ENCODE data around the gene MAP2K4.

Gene MAP2K4

DNA sequence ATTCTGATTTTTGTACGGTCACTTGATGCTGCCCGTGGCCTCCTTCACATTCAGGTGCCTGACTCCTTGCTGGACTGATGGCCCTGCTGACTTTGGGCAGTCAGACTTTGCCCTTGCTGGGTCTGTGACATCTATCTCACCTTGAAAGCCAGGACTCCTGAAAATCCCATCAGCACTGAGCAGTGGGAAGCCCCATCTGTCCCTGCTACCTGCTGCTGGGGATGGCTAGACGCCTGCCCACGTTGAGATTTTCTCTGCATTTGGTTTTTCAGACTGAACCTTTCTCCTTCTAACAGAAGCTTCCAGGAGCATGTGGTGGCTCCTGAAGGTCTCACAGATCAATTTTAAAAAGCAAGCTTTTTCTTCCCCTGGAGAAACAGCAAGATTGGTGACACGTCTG is 13.2 kb upstream of the MAP2K4 start:
- no peak for DNase-seq
- Mint-ChIP-seq H3K27ac (no peak overlapping the region), H3K4me1 (no peaks in the 10 kb centered on the region), H3K36me3 (no peaks in the 10 kb centered on the region), H3K27me3 (peaks cover 10 to 14% of the 10 kb centered on the region in 2 donors), H3K4me3 (no peak overlapping the region), H3K9me3 (no peaks in the 10 kb centered on the region)
- no peak for ATAC-seq (replicated peaks)

DNA sequence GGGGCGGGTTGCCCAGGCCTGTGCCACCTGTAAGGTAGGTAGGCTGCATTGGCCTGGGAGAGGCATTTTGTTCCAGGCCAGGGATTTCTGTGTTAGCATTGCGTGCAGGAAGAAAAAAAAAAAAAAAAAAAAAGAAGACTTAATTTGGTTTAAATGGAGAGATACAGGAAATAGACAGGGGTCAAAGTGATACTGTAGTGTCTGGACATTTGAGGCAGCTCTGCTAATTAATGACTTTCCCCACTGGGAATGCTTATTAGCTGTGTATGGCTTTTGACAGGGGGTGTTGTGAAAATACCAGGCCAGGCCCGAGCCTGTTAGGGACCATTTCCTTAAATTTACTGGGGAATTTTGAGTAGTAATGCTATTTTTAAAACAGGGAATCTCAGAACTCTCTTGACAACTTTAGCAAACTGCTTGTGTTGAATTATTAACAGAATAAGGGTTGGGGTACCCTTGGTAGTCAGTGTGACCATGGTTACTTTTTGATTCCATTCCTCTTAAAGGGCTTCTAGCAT is 1.0 kb downstream of the MAP2K4 start:
- no peak for DNase-seq
- peaks cover 20 to 43% of the 10 kb centered on the region in 2 donors for H3K4me1 Mint-ChIP-seq

DNA sequence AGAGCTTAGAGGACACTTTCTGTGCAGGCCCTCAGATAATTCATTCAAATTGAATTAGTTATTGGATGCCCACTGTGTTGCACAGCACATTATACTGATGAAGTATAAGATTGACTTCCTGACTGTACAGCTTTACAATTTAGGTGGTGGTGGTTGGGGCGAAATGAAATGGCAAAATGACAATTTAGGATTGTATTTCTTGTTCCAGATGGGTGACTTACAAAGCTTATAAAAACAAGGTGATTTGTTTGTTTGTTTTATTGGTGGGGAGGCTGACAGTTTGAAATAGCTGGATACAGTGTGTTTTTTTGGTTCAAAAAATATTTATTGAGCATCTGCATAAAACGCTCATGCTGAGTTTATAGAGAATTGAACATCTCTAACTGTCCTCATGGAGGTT is 1.6 kb downstream of the MAP2K4 start:
- Mint-ChIP-seq H3K36me3 (peaks cover 2 to 5% of the 10 kb centered on the region in 2 donors), H3K4me1 (peaks cover 24 to 47% of the 10 kb centered on the region in 2 donors), H3K9me3 (no peaks in the 10 kb centered on the region), H3K27ac (no peak overlapping the region), H3K27me3 (peaks cover 0 to 4% of the 10 kb centered on the region in 2 donors), H3K4me3 (no peak overlapping the region)
- ATAC-seq (replicated peaks), result no peak
- no peak for DNase-seq

More for the DNA sequence above, 1.0 kb downstream of the MAP2K4 start:
- Mint-ChIP-seq H3K4me3 (peak overlapping the region; percentile 70 to 77), H3K27me3 (peaks cover 0 to 4% of the 10 kb centered on the region in 2 donors), H3K27ac (peak overlapping the region; percentile 75), H3K9me3 (no peaks in the 10 kb centered on the region), H3K36me3 (no peaks in the 10 kb centered on the region)
- ATAC-seq (replicated peaks), result no peak

DNA sequence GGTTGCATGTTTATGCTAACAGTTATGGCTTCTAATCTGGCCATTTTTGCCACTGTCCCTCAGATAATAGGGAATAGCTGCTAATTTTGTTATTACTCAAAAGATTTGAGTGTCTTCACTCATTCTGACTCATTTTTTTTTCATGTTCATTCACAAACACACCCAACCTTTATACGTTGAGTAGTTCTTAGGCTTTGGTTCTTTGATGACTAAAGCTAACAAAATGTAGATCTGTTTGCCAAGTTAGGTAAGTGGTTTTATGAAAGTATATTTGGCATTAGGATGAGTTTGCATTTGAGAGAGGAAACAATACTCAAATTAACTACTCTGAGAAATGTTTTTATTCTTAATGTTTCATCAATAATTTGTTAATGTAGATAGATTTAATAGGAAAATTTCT is 3.6 kb downstream of the MAP2K4 start:
- Mint-ChIP-seq H3K4me1 (peaks cover 30 to 64% of the 10 kb centered on the region in 2 donors), H3K27ac (no peak overlapping the region), H3K36me3 (peaks cover 5 to 9% of the 10 kb centered on the region in 2 donors), H3K27me3 (peaks cover 0 to 4% of the 10 kb centered on the region in 2 donors), H3K9me3 (no peaks in the 10 kb centered on the region), H3K4me3 (no peak overlapping the region)
- ATAC-seq (replicated peaks), result no peak
- no peak for DNase-seq

DNA sequence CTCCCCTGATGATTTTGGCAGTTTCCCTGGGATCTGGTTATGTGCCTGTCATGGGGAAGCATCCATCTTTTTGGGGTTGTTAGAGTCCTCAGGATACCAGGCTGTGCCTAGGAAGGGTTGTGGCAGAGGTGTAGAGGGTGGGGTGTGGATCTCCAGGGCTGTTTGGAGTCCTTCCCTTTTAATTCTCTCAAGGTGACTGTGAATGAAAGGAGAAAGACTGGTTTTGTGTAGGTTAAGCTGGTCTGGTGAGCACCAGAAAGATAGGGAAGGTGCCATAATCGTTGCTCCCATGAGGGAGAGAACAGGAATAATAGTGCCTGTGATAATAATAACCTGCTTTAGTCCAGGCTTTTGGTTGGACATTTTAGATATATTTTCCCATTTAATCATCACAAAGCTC is 7.0 kb downstream of the MAP2K4 start:
- Mint-ChIP-seq H3K4me1 (peaks cover 31 to 66% of the 10 kb centered on the region in 2 donors), H3K27me3 (no peaks in the 10 kb centered on the region), H3K27ac (no peak overlapping the region), H3K4me3 (no peak overlapping the region), H3K9me3 (no peaks in the 10 kb centered on the region), H3K36me3 (peaks cover 5 to 9% of the 10 kb centered on the region in 2 donors)
- ATAC-seq (replicated peaks), result no peak
- no peak for DNase-seq

DNA sequence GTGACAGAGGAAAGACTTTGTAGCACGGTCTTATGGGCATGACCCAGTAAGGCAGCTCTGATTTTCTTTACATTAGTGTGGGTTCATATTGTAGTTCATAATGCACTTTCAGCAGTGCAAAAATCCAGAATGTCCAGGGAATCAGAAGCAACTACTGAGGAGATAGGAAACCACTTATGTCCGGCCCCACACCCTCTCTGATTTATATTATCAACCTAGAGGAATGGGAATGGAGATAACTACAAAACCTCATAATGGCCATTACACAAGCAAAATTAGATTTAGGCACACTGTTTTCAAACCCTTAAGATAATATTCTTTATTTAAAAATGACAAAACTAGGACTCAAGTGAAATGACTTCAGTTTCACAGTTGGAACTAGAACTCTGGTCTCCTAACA is 7.9 kb downstream of the MAP2K4 start:
- no peak for ATAC-seq (replicated peaks)
- Mint-ChIP-seq H3K4me1 (peaks cover 26 to 58% of the 10 kb centered on the region in 2 donors), H3K27ac (no peak overlapping the region)

DNA sequence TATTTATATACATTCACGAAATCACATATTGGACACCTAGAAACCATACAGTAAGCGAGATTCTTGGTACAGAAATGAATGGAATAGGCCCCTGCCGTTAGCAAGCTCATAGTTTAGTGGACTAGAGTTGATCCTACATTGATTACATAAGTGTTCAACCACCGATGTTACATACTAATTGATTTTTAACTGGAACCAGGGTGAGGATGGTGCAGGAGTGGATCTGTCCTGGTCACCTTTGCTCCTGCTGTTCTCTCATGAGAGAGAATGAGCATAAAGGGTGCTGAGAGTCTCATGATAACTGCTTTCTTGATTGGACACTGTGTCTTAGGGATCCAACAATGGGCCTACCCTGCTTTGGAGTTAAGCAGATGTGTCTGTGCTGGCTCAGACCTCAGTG is 13.9 kb downstream of the MAP2K4 start:
- Mint-ChIP-seq H3K4me3 (no peak overlapping the region), H3K27ac (no peak overlapping the region), H3K27me3 (no peaks in the 10 kb centered on the region), H3K4me1 (peaks cover 17 to 43% of the 10 kb centered on the region in 2 donors), H3K9me3 (no peaks in the 10 kb centered on the region), H3K36me3 (peaks cover 6 to 10% of the 10 kb centered on the region in 2 donors)
- no peak for ATAC-seq (replicated peaks)
- no peak for DNase-seq

More for the DNA sequence above, 7.9 kb downstream of the MAP2K4 start:
- Mint-ChIP-seq H3K9me3 (no peaks in the 10 kb centered on the region), H3K36me3 (peaks cover 5 to 9% of the 10 kb centered on the region in 2 donors), H3K4me3 (no peak overlapping the region), H3K27me3 (no peaks in the 10 kb centered on the region)
- no peak for DNase-seq

DNA sequence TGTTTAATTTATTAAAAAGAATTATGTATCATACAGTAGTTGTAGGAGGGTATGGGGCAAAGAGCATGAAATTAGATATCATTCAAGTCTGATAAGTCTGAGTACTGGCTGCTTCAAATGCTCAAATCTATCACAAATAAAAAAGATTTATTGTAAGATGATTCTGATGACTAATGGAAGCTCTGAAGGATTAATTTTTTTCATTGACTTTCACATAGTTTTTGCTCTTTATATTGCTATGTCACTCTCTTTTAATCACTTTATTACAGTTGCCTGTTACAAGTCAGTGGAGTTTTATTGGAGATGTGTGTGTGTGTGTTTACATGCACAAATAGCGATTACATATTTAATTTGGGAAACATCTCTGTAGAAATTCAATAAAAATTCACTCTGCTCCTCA is 15.0 kb downstream of the MAP2K4 start:
- Mint-ChIP-seq H3K4me3 (no peak overlapping the region), H3K27ac (no peak overlapping the region), H3K4me1 (peaks cover 14 to 35% of the 10 kb centered on the region in 2 donors), H3K9me3 (no peaks in the 10 kb centered on the region), H3K27me3 (no peaks in the 10 kb centered on the region), H3K36me3 (peaks cover 6 to 10% of the 10 kb centered on the region in 2 donors)
- no peak for ATAC-seq (replicated peaks)
- DNase-seq, result no peak

DNA sequence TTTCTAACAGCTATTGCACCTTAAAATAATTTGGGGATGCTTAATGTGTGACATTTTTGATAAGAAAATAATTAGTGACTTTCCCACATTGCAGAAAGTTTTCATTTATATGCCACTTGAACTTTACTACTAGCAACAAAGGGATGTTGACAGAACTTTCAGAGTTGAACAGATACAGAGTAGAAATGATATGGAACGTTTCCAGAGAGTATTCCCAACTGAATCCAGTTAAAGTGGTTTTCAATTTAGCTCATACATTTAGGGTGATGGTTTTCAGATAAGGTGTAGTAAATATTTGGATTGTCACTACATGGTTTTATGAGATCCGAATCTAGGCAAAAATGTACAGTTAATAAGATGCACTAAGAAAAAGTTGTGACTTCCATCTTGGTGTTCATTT is 17.3 kb downstream of the MAP2K4 start:
- DNase-seq, result no peak
- Mint-ChIP-seq H3K9me3 (no peaks in the 10 kb centered on the region), H3K4me1 (peaks cover 11 to 36% of the 10 kb centered on the region in 2 donors), H3K27me3 (no peaks in the 10 kb centered on the region), H3K36me3 (peaks cover 11 to 22% of the 10 kb centered on the region in 2 donors), H3K27ac (no peak overlapping the region), H3K4me3 (no peak overlapping the region)
- ATAC-seq (replicated peaks), result no peak

DNA sequence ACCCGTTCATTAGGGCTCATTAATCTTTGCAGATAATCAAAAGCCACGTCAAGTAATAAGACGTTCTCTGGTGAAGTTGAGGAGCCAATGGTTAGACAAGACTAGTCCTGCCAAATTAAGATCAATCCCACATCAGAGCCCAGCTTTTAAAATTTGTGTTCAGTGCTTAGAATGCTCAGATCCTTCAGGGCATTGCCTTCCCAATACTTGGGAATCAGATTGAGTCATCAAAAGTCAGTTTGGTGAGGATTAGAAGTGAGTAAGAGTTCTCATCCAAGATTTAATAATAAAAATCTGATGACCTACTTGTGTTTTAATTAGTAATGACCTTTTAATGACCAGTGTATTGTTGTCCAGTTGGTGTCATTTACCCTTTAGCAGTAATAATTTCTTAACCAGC is 19.8 kb downstream of the MAP2K4 start:
- Mint-ChIP-seq H3K27me3 (no peaks in the 10 kb centered on the region), H3K4me1 (peaks cover 11 to 42% of the 10 kb centered on the region in 2 donors), H3K27ac (no peak overlapping the region), H3K36me3 (peaks cover 4 to 12% of the 10 kb centered on the region in 2 donors), H3K4me3 (no peak overlapping the region), H3K9me3 (no peaks in the 10 kb centered on the region)
- ATAC-seq (replicated peaks) (no peak), DNase-seq (no peak)

DNA sequence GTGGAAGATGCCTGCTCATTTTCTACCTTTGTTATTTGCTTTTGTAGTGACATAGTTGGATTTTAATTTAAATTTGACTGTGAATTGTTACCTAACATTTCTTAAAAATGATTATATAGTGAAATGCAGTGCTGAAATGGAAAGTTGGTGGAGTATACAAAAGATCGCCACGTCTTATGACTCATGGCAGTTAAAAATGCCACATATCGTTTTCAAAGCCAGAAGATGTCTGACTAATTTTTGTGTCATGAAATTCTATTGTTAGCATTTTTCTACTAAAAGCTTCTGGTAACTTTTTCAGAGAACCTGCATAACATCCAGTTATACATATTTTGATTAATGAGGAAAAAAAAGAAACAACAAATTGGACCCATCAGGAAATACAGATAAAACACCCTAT is 20.6 kb downstream of the MAP2K4 start:
- no peaks in the 10 kb centered on the region for H3K27me3 Mint-ChIP-seq
- no peak overlapping the region for H3K27ac Mint-ChIP-seq
- H3K9me3 Mint-ChIP-seq, result no peaks in the 10 kb centered on the region
- no peak overlapping the region for H3K4me3 Mint-ChIP-seq
- peaks cover 17 to 49% of the 10 kb centered on the region in 2 donors for H3K4me1 Mint-ChIP-seq
- peaks cover 4 to 12% of the 10 kb centered on the region in 2 donors for H3K36me3 Mint-ChIP-seq
- DNase-seq, result no peak
- no peak for ATAC-seq (replicated peaks)

DNA sequence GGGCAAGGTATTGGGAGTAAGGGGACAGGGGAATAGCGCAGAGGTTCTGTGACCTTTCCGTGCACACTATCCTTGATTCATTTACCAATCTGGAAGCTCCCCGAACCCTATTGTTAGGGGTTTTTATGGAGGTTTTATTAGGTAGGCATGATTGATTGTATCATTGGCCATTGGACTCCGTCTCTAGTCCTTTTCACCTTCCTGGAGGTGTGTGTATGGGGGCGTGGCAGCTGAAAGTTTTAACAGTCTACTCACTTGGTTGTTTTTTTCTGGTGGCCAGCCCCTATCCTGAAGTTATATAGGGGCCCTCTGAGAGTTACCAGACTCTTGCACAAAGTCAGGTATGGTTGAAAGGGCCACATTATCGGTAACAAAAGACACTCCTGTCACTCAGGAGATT is 23.0 kb downstream of the MAP2K4 start:
- ATAC-seq (replicated peaks) (no peak), DNase-seq (no peak)
- H3K27ac Mint-ChIP-seq, result no peak overlapping the region
- H3K4me3 Mint-ChIP-seq, result no peak overlapping the region
- H3K36me3 Mint-ChIP-seq, result peaks cover 4 to 12% of the 10 kb centered on the region in 2 donors
- no peaks in the 10 kb centered on the region for H3K9me3 Mint-ChIP-seq
- peaks cover 15 to 54% of the 10 kb centered on the region in 2 donors for H3K4me1 Mint-ChIP-seq
- H3K27me3 Mint-ChIP-seq, result no peaks in the 10 kb centered on the region

DNA sequence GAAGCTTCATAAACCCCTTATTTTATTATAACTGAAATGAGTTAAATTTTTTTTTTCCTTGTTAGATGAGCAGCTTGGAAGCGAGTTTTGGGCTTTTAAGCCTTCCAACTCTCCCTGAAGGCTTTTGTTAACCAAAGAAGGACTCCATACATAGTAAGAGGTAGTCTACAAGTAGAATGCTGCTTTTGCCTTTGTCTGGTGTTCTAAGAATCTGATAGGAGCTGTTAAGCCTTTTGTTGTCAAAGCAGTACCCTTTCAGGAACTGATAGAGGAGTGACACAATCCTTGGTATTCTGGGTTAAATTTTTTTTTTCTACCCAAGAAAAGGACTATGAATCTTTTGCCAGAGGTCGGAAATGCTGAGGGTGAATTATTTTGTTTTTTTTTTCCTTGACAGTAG is 26.1 kb downstream of the MAP2K4 start:
- H3K9me3 Mint-ChIP-seq, result no peaks in the 10 kb centered on the region
- ATAC-seq (replicated peaks) (no peak), DNase-seq (no peak)
- no peak overlapping the region for H3K4me3 Mint-ChIP-seq
- no peaks in the 10 kb centered on the region for H3K27me3 Mint-ChIP-seq
- peaks cover 29 to 69% of the 10 kb centered on the region in 2 donors for H3K4me1 Mint-ChIP-seq
- H3K36me3 Mint-ChIP-seq, result peaks cover 4 to 6% of the 10 kb centered on the region in 2 donors
- no peak overlapping the region for H3K27ac Mint-ChIP-seq

DNA sequence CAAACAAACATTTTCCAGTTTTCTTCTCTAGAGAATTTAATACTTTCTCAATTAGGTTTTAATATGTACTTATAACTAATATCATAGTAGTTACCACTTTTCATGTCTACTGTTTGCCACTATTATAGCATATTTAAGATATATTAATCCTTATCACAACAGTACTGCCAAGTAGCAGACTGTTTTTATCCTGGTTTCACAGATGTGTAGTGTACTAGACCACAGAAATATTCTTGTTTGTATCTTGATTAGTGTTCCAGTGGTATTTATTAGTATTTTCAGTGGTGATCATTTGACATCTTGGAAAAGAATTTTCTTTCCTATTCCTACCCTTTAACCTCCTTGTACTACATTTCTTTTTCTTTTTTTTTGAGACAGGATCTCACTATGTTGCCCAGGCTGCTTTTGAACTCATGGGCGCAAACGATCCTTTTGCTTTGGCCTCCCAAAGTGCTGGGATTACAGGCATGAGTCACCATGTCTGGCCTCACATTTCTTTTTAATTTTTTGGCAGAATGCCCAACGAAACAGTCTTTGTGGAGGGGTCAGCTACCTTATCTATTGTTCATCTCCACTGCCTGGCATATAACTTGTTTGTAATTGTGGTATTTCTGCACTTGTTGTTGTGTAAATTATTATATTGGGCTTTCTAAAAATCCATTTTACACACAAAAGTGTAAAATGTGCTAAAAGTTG is 27.2 kb downstream of the MAP2K4 start:
- H3K4me1 Mint-ChIP-seq, result peaks cover 30 to 69% of the 10 kb centered on the region in 2 donors
- no peaks in the 10 kb centered on the region for H3K36me3 Mint-ChIP-seq
- ATAC-seq (replicated peaks) (no peak), DNase-seq (no peak)
- no peak overlapping the region for H3K27ac Mint-ChIP-seq
- no peak overlapping the region for H3K4me3 Mint-ChIP-seq
- no peaks in the 10 kb centered on the region for H3K27me3 Mint-ChIP-seq
- H3K9me3 Mint-ChIP-seq, result no peaks in the 10 kb centered on the region

DNA sequence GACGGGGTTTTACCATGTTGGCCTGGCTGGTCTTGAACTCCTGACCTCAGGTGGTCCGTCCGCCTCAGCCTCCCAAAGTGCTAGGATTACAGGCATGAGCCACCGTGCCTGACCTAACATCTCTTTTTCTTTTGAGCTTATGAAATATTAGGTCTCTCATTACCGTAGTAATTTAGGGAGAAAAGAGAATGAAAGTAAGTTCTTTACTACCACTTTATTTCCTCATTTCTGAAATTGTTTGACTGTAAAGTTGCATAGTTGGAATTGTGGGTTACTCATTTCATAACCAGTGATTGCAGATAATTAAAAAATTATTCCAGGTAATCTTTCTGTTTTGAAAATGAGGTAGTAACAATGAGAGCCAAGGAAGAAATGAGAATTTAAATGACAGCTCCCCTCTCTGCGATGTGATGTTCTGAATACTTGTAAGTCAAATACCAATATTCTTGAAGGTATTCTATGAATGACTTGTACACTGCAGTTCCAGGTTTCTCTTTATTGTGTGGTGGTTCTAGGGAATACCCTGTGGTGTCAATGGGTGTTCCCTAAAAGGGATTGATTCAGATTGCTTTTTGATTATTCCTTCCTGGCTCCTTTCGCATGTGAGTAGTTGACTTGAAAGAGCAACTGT is 28.3 kb downstream of the MAP2K4 start:
- DNase-seq, result no peak
- H3K4me3 Mint-ChIP-seq, result no peak overlapping the region
- no peaks in the 10 kb centered on the region for H3K9me3 Mint-ChIP-seq
- peaks cover 34 to 76% of the 10 kb centered on the region in 2 donors for H3K4me1 Mint-ChIP-seq
- no peaks in the 10 kb centered on the region for H3K27me3 Mint-ChIP-seq
- no peaks in the 10 kb centered on the region for H3K36me3 Mint-ChIP-seq
- peak overlapping the region; percentile 11 for H3K27ac Mint-ChIP-seq
- ATAC-seq (replicated peaks), result peak; percentile 55 to 77
